GM19395 (cell line): ENCODE results near the gene CFAP210.
A peak's percentile ranks its signal among the peaks of the same experiment; 100 is the strongest.

ENCODE experiments used
- ATAC-seq: cut with Tn5 transposase; IDR thresholded peaks from one replicate; pipeline ENCODE4 v1.9.1; 2021; ENCODE audit warnings: mild to moderate bottlenecking, moderate library complexity; ENCODE audit not compliant: unreplicated experiment

Gene CFAP210

GRCh38 chr2:169694113-169694893 is at the start of gene CFAP210, which contains the start of gene PHOSPHO2:
CFAP210 (minus strand) TSS chr2:169694405; CDS start chr2:169694327, 78 bp downstream.
PHOSPHO2 (plus strand) TSS chr2:169694469; CDS start chr2:169700972, 6,503 bp downstream.
- ATAC-seq = peak; percentile 99

DNA sequence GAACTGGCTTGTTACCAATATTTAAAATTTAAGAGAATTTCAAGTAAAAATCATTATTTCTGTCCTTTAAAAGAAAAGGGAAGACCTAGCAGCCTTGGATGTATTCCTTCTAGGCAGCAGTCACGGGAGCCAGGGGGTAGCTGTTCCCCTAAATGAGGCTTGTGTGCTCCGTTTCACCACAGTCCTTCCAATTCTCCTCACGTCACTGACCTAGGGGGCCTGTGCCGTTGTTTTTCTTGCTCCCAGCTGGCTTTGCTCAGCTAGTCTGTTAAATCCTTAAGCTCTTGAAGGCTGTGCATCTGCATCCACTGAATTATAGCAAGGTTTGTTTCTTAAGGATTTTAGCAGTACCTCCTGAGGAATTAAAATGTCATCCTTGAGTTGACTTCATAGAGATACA is 49.3 kb upstream of the CFAP210 start:
- ATAC-seq = no peak

- ATAC-seq = no peak
These were observed 45.1 kb upstream of the CFAP210 start for GRCh38 chr2:169739351-169739750.

GRCh38 chr2:169738566-169739229 is 44.5 kb upstream of the CFAP210 start:
- ATAC-seq = no peak

DNA sequence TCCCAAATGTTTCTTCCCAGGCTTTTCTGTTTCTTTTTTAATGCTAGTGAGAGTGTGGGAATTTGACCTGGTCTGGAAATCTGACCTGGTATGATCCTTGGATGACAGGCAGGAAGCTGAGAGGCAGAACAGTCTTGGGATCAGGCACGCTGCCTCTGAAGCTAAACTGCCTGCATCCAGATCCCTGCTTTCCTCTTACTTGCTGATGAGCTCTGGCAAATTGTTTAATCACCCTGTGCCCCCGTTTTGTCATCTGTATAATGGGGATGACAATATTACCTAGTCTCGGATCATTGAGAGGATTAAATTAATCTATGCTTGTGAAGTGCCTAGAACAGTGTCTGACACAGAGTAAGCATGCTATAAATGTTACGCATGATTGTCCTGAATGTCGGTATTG is 42.7 kb upstream of the CFAP210 start:
- no peak for ATAC-seq

GRCh38 chr2:169735623-169736022 is 41.4 kb upstream of the CFAP210 start:
- no peak for ATAC-seq

GRCh38 chr2:169734169-169734847 is 40.1 kb upstream of the CFAP210 start:
- peak; percentile 44 for ATAC-seq

- no peak for ATAC-seq
These were observed 38.6 kb upstream of the CFAP210 start for GRCh38 chr2:169732583-169733358.

- no peak for ATAC-seq
These were observed 37.9 kb upstream of the CFAP210 start for GRCh38 chr2:169732075-169732474.

GRCh38 chr2:169729274-169729605 is 35.0 kb upstream of the CFAP210 start:
- no peak for ATAC-seq

GRCh38 chr2:169727065-169727464 is 32.9 kb upstream of the CFAP210 start:
- ATAC-seq = no peak

DNA sequence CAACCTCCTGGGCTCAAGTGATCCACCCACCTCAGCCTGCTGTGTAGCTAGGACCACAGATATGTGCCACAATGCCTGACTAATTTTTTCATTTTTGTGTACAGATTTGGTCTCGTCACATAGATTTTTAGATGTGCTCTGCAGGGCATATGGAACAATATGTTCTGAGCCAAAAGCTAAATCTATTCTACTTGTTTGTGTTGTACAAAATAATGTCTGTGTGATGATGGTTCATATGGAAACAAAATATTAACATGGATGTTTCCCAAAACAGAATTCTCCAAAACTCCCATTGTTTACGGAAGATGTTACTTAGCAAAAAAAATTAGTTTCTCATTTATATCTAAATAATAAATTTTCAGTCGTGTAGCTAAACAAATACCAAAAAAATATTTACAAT is 26.8 kb upstream of the CFAP210 start:
- no peak for ATAC-seq

DNA sequence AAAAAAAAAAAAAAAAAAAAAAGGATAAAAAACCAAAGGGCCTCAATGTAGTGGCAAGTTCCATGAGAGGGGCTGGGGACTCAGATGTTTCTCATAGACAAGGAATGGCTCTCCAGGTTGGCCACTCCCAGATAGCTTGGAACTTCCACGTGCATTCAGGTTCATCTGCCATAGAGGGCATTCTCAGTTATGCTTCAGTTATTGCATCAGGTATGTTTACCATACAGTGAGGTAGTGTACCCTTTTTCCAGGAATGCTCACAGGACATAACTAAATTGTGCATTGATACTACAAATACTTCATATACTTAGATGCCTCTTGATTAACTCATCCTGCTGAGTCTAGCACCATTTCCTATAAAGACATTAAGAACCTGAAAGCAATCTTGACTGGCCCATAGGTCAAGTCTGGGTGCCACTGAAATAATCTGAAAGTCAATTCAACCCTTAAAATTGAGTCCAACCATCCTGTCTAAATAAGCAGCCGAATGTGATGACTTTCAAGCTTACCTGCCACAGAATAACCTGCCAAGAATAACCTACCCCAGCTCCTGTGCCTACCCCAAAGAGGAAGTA is 24.8 kb upstream of the CFAP210 start:
- no peak for ATAC-seq

DNA sequence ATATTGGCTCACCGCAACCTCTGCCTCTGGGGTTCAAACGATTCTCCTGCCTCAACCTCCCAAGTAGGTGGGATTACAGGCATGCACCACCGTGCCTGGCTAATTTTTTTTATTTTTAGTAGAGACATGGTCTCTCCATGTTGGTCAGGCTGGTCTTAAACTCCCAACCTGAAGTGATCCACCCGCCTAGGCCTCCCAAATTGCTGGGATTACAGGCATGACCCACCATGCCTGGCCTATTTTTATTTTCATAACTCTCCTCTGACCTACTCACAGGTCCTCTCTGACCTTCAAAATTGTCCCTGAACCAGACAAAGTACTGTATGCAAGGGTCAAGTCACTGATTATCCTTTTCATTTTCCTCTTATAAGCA is 23.5 kb upstream of the CFAP210 start:
- ATAC-seq = no peak

GRCh38 chr2:169716938-169717690 is 22.9 kb upstream of the CFAP210 start:
- ATAC-seq = no peak

GRCh38 chr2:169716238-169716886 is 22.2 kb upstream of the CFAP210 start:
- ATAC-seq = no peak

GRCh38 chr2:169715379-169716237 is 21.4 kb upstream of the CFAP210 start:
- no peak for ATAC-seq

GRCh38 chr2:169714699-169715098 is 20.5 kb upstream of the CFAP210 start:
- ATAC-seq = no peak

GRCh38 chr2:169713331-169713730 is 19.1 kb upstream of the CFAP210 start:
- ATAC-seq = no peak
